ENCODE measurements around the gene C2orf49.

DNA sequence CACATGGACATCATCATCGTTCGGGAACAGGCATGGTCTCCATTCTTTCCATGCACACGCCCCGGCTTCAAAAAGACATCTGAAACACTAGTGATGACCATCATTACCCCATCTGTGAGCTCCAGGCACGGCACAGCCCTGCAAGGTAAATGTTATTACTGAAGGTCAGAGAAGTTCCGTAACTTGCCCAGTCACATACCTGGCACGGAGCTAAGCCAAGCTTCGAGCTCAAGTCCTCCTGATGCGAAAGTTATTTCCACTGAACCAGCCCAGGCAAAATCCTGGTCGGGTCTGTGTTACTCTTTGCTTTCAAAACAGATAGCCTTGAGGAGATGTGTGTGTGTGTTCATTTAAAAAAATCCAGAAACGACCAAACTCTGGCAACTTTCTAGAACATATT lies 38.7 kb downstream of the C2orf49 start:
- TF ChIP-seq, protein P1, sequence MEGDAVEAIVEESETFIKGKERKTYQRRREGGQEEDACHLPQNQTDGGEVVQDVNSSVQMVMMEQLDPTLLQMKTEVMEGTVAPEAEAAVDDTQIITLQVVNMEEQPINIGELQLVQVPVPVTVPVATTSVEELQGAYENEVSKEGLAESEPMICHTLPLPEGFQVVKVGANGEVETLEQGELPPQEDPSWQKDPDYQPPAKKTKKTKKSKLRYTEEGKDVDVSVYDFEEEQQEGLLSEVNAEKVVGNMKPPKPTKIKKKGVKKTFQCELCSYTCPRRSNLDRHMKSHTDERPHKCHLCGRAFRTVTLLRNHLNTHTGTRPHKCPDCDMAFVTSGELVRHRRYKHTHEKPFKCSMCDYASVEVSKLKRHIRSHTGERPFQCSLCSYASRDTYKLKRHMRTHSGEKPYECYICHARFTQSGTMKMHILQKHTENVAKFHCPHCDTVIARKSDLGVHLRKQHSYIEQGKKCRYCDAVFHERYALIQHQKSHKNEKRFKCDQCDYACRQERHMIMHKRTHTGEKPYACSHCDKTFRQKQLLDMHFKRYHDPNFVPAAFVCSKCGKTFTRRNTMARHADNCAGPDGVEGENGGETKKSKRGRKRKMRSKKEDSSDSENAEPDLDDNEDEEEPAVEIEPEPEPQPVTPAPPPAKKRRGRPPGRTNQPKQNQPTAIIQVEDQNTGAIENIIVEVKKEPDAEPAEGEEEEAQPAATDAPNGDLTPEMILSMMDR (IDR thresholded peaks at IDR 0.05; ENCODE audit: insufficient read depth, low read length) = no peak
- TF ChIP-seq POLR2AphosphoS5 (IDR thresholded peaks at IDR 0.05; ENCODE audit: low read depth) (no peak), SPI1 (IDR thresholded peaks at IDR 0.05; ENCODE audit: borderline replicate concordance, low read depth) (no peak)
- TF ChIP-seq, protein P2, sequence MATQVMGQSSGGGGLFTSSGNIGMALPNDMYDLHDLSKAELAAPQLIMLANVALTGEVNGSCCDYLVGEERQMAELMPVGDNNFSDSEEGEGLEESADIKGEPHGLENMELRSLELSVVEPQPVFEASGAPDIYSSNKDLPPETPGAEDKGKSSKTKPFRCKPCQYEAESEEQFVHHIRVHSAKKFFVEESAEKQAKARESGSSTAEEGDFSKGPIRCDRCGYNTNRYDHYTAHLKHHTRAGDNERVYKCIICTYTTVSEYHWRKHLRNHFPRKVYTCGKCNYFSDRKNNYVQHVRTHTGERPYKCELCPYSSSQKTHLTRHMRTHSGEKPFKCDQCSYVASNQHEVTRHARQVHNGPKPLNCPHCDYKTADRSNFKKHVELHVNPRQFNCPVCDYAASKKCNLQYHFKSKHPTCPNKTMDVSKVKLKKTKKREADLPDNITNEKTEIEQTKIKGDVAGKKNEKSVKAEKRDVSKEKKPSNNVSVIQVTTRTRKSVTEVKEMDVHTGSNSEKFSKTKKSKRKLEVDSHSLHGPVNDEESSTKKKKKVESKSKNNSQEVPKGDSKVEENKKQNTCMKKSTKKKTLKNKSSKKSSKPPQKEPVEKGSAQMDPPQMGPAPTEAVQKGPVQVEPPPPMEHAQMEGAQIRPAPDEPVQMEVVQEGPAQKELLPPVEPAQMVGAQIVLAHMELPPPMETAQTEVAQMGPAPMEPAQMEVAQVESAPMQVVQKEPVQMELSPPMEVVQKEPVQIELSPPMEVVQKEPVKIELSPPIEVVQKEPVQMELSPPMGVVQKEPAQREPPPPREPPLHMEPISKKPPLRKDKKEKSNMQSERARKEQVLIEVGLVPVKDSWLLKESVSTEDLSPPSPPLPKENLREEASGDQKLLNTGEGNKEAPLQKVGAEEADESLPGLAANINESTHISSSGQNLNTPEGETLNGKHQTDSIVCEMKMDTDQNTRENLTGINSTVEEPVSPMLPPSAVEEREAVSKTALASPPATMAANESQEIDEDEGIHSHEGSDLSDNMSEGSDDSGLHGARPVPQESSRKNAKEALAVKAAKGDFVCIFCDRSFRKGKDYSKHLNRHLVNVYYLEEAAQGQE (IDR thresholded peaks at IDR 0.05; ENCODE audit: insufficient replicate concordance, low read depth) = no peak

Data from HL-60 (cell line).